ENCODE results near the gene UXS1. TPM values are rescaled to one million over a fixed set of nuclear protein-coding genes. Genes with fewer than 3 reads are reported as not detected.

Gene UXS1
- total RNA-seq, 2 donors from 2014 or later, result 28.3 to 49.1 TPM

GRCh38 chr2:106114166-106114565 is 79.9 kb downstream of the UXS1 start:
- no peak for ATAC-seq (ENCODE audit: insufficient number of reproducible peaks, low FRiP score, low read depth)
- TF ChIP-seq, protein P1, sequence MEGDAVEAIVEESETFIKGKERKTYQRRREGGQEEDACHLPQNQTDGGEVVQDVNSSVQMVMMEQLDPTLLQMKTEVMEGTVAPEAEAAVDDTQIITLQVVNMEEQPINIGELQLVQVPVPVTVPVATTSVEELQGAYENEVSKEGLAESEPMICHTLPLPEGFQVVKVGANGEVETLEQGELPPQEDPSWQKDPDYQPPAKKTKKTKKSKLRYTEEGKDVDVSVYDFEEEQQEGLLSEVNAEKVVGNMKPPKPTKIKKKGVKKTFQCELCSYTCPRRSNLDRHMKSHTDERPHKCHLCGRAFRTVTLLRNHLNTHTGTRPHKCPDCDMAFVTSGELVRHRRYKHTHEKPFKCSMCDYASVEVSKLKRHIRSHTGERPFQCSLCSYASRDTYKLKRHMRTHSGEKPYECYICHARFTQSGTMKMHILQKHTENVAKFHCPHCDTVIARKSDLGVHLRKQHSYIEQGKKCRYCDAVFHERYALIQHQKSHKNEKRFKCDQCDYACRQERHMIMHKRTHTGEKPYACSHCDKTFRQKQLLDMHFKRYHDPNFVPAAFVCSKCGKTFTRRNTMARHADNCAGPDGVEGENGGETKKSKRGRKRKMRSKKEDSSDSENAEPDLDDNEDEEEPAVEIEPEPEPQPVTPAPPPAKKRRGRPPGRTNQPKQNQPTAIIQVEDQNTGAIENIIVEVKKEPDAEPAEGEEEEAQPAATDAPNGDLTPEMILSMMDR (IDR thresholded peaks at IDR 0.05), result no peak
- peaks cover 12% of the 10 kb centered on the region for H3K36me3 ChIP-seq

GRCh38 chr2:106113361-106113966 is 80.6 kb downstream of the UXS1 start:
- Histone ChIP-seq H3K9me3 (no peaks in the 10 kb centered on the region), H3K4me1 (ENCODE audit: control insufficient read depth in 1 of 2, low read depth in 2 of 2) (no peaks in the 10 kb centered on the region), H3K36me3 (peaks cover 12% of the 10 kb centered on the region), H3K4me3 (no peak overlapping the region), H3K27ac (no peak overlapping the region), H3K27me3 (replicated peaks; ENCODE audit: insufficient read depth) (no peaks in the 10 kb centered on the region)
- ATAC-seq (ENCODE audit: insufficient number of reproducible peaks, low FRiP score, low read depth) (no peak), DNase-seq (ENCODE audit: low spot score) (no peak)
- TF ChIP-seq, protein P1 (IDR thresholded peaks at IDR 0.05), result no peak

More at GRCh38 chr2:106114166-106114565, 79.9 kb downstream of the UXS1 start:
- no peak for DNase-seq (ENCODE audit: low spot score)
- Histone ChIP-seq H3K27me3 (replicated peaks; ENCODE audit: insufficient read depth) (no peaks in the 10 kb centered on the region), H3K9me3 (no peaks in the 10 kb centered on the region), H3K27ac (no peak overlapping the region), H3K4me3 (no peak overlapping the region), H3K4me1 (ENCODE audit: control insufficient read depth in 1 of 2, low read depth in 2 of 2) (no peaks in the 10 kb centered on the region)

DNA sequence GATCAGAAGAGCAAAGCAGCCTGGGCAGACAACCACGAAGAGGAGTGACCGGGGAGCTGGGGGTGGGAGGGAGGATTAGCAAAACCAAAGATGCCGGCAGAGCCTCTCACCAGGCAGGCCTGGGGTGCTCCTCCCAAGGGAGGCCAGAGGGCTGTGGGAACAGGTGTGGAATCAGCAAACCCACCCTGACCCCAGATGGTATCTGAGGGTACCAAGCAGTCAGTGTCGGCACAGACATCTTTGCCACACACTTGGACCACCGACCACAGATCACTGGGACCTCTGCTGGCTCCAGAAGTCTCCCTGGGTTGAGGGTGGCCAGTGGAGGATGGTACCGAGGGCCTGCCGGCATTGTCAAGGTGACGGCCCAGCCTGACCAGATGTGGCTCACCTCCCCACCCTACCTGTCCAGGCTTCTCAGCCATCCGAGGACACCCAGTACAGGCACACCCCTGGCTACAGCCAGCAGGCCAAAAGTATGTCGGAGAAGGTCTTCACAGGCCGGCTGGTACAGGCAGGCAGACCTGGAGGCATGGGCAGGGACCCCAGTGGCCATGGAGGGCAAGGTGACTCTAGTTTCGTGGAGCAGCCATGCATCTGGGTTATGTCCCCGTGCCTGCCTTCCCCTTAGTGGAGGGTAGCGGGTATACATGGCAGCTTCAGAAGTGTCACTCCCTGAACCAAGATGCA is 82.1 kb downstream of the UXS1 start:
- Histone ChIP-seq H3K27me3 (replicated peaks; ENCODE audit: insufficient read depth) (no peaks in the 10 kb centered on the region), H3K4me3 (no peak overlapping the region), H3K4me1 (ENCODE audit: control insufficient read depth in 1 of 2, low read depth in 2 of 2) (peaks cover 0 to 9% of the 10 kb centered on the region in 2 donors), H3K9me3 (no peaks in the 10 kb centered on the region), H3K36me3 (peaks cover 12% of the 10 kb centered on the region), H3K27ac (no peak overlapping the region)
- TF ChIP-seq, protein P1 (IDR thresholded peaks at IDR 0.05), result no peak
- ATAC-seq (ENCODE audit: insufficient number of reproducible peaks, low FRiP score, low read depth) (no peak), DNase-seq (ENCODE audit: low spot score) (no peak)

DNA sequence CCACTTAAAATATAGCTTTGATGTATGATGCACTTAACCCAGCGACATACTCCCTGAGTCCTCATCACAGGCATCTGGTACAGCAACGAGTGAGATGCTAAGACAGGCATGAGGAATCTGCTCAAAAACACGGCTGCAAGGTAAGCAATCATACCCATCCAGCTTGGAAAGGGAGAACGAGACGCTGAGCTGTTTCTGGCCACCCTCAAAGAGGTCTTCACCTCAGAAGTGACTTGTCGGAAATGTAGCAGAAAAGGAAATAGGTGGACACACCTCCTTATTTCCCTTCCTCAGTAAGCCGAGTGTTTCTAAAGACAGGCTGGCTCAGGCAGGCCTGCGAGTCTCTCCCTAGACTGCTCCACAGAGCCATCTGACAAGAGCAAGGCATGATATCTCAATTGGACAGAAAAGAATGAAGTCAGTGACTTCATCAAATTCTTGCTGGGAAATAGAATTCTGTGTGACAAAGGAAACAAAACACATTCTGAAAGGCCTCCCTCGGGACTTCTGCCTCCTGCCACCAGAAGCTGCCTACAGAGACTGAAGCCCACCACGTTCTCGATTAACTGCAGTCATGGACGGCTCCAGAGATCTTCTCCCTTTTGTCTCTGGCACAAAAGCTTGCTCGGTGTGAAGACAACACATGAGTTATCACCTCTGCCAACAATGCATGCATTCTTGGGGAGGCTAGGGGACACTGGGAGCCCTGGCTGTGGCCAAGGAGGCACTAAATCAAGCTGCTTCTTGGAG is 84.3 kb downstream of the UXS1 start:
- no peaks in the 10 kb centered on the region for H3K9me3 ChIP-seq
- H3K27me3 ChIP-seq (replicated peaks; ENCODE audit: insufficient read depth), result no peaks in the 10 kb centered on the region
- no peak overlapping the region for H3K27ac ChIP-seq
- TF ChIP-seq, protein P1 (IDR thresholded peaks at IDR 0.05), result no peak
- H3K36me3 ChIP-seq, result peaks cover 12% of the 10 kb centered on the region
- ATAC-seq (ENCODE audit: insufficient number of reproducible peaks, low FRiP score, low read depth), result no peak
- no peak overlapping the region for H3K4me3 ChIP-seq
- no peak for DNase-seq (ENCODE audit: low spot score)
- H3K4me1 ChIP-seq (ENCODE audit: control insufficient read depth in 1 of 2, low read depth in 2 of 2), result peaks cover 0 to 9% of the 10 kb centered on the region in 2 donors

DNA sequence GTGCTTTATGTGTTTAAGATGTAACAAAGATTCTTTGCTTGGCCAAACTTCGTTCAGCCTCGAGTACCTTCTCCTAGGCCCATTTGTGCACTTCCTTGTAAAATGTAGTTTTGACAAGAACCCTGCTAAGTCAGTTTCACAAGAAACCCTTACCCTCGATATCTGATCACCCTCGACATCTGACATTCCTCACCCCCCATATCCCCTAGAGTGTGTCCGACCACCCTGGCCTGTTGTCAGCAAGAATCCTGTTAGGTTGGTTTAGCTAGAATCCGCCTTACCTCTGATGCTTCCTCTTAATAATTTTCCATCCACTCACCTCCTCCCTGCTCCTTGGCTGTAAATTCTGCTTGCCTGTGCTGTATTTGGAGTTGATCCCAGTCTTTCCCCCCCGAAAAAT is 85.3 kb downstream of the UXS1 start:
- no peak overlapping the region for H3K27ac ChIP-seq
- no peaks in the 10 kb centered on the region for H3K27me3 ChIP-seq (replicated peaks; ENCODE audit: insufficient read depth)
- H3K9me3 ChIP-seq, result no peaks in the 10 kb centered on the region
- H3K4me3 ChIP-seq, result no peak overlapping the region
- peaks cover 0 to 9% of the 10 kb centered on the region in 2 donors for H3K4me1 ChIP-seq (ENCODE audit: control insufficient read depth in 1 of 2, low read depth in 2 of 2)
- TF ChIP-seq, protein P1 (IDR thresholded peaks at IDR 0.05), result no peak
- no peak for ATAC-seq (ENCODE audit: insufficient number of reproducible peaks, low FRiP score, low read depth)
- no peak for DNase-seq (ENCODE audit: low spot score)
- H3K36me3 ChIP-seq, result peaks cover 12% of the 10 kb centered on the region

Measured in thoracic aorta (tissue), 2 donors.